ENCODE results near the gene HCFC2. TPM values are rescaled to one million over a fixed set of nuclear protein-coding genes. Genes with fewer than 3 reads are reported as not detected.

The HCFC2 gene
- total and polyA plus RNA-seq, 9 of the 15 experiments (the other 6 are each of a cell fraction or from before 2014, with no cell fraction given), result 1.2 to 6.5 (median 3.8) TPM

GRCh38 chr12:104091136-104091535, 26.8 kb downstream of the HCFC2 start:
- Histone ChIP-seq H3K79me2 (ENCODE audit: control insufficient read depth, insufficient read depth, low read length) (no peaks in the 10 kb centered on the region), H4K20me1 (replicated peaks; ENCODE audit: control insufficient read depth, insufficient read depth, low read length) (no peaks in the 10 kb centered on the region), H3K4me1 (replicated peaks in 1 of 2; ENCODE audit: control insufficient read depth in 2 of 2, insufficient read depth in 2 of 2, low read length in 2 of 2) (peaks cover 0 to 2% of the 10 kb centered on the region in 2 experiments; a peak in 1 of 5 replicates), H3K36me3 (ENCODE audit: control insufficient read depth, insufficient read depth, low read length) (peaks cover 17% of the 10 kb centered on the region; the same call in 2 of the 3 replicates), H3K4me3 (no peak overlapping the region), H2AFZ (ENCODE audit: low read depth, low read length) (no peak overlapping the region), H3K9me3 (replicated peaks; ENCODE audit: control insufficient read depth, insufficient read depth, low read depth, low read length) (no peaks in the 10 kb centered on the region), H3K9ac (ENCODE audit: insufficient read depth in 1 of 2, low read depth in 2 of 2, low read length in 2 of 2) (no peak overlapping the region), H3K4me2 (ENCODE audit: insufficient read depth, low read length) (no peak overlapping the region), H3K27me3 (ENCODE audit: control insufficient read depth in 2 of 2, insufficient read depth in 2 of 2, low read length in 2 of 2) (no peaks in the 10 kb centered on the region), H3K9me1 (ENCODE audit: control insufficient read depth, insufficient read depth, low read length) (no peaks in the 10 kb centered on the region), H3K27ac (ENCODE audit: extremely low read depth, low read depth, low read length) (no peak overlapping the region)
- DNase-seq (ENCODE audit: extremely low read depth in 1 of 4, low spot score in 3 of 4) (no peak), FAIRE-seq (no peak), ATAC-seq (no peak)
- CTCF ChIA-PET (ENCODE audit: low intra/inter-chr PET ratio), result no interaction called here
- BruUV-seq (replicated peaks), result no TSS peak
- POLR2A ChIA-PET, result interaction anchor here (0.9 to 1.2 kb wide), 2 partner anchors 9 to 10 kb away, joined by 3 read pairs; no protein-coding TSS in a partner anchor
- intact Hi-C loops (cut with micrococcal nuclease), result no loop called here
- in situ Hi-C loops (cut with MboI), result no loop called here
- WGBS (ENCODE audit: insufficient coverage, low coverage, missing lambda C conversion rate), result 76% methylated on average over 4 of the region's 4 CpGs
- TF ChIP-seq TAF15 (IDR thresholded peaks at IDR 0.05; ENCODE audit: low read depth, low read length) (no peak), CHD2 (IDR thresholded peaks at IDR 0.05; ENCODE audit: low read depth, low read length) (no peak), HMG20A (CRISPR knock-in tag; conservative IDR thresholded peaks at IDR 0.05) (no peak), THRA (IDR thresholded peaks at IDR 0.05) (no peak), ESRRA (IDR thresholded peaks at IDR 0.05; ENCODE audit: borderline replicate concordance, low read depth) (no peak), BDP1 (IDR thresholded peaks at IDR 0.05; ENCODE audit: insufficient read depth, insufficient read length) (no peak), EP400 (IDR thresholded peaks at IDR 0.05) (no peak), ZBTB33 (CRISPR knock-in tag; IDR thresholded peaks at IDR 0.05) (no peak), NRF1 (conservative IDR thresholded peaks at IDR 0.05 in 1 of 2, IDR thresholded peaks at IDR 0.05 in 1 of 2) (no peak), TRIM25 (IDR thresholded peaks at IDR 0.05; ENCODE audit: borderline replicate concordance) (no peak), TRIM28 (IDR thresholded peaks at IDR 0.05) (no peak), NCOA4 (IDR thresholded peaks at IDR 0.05; ENCODE audit: partially characterized antibody) (no peak), LEF1 (IDR thresholded peaks at IDR 0.05) (no peak), ZMIZ1 (IDR thresholded peaks at IDR 0.05; ENCODE audit: low read depth in 2 of 2, low read length in 2 of 2) (no peak), ZFX (CRISPR knock-in tag; IDR thresholded peaks at IDR 0.05) (no peak), ZC3H8 (IDR thresholded peaks at IDR 0.05) (no peak)
